SU-DHL-6 (cell line): ENCODE results near the gene GALNT12.

Source experiments
- H2AFZ ChIP-seq: fragments of 200-600 bp; sonication (generic); 2 replicates; pipeline ENCODE4 v1.6.1; 2014; ENCODE audit warnings: low read depth, mild to moderate bottlenecking, moderate library complexity, mixed read lengths, antibody characterized with exemption, low read length; ENCODE audit not compliant: severe bottlenecking
- H3F3A ChIP-seq: fragments of 200-600 bp; shearing (Covaris generic); 2 replicates; pipeline ENCODE4 v1.6.0; 2016; ENCODE audit warnings: antibody characterized with exemption, mild to moderate bottlenecking; ENCODE audit not compliant: insufficient read depth
- H3K27ac ChIP-seq: fragments of 200-600 bp; sonication (generic); 2 replicates; pipeline ENCODE4 v1.5.1; 2016; ENCODE audit warnings: low read depth, mild to moderate bottlenecking, low read length, moderate library complexity, mixed read lengths
- H3K27me3 ChIP-seq: fragments of 200-600 bp; sonication (generic), shearing (Covaris generic); 2 replicates; pipeline ENCODE4 v1.6.0; 2014; ENCODE audit warnings: mild to moderate bottlenecking, low read length
- H3K36me3 ChIP-seq: fragments of 200-600 bp; sonication (generic); 2 replicates; pipeline ENCODE4 v1.6.1; 2014; ENCODE audit warnings: mild to moderate bottlenecking, low read length, mixed read lengths
- H3K4me2 ChIP-seq: fragments of 300-600, 200-600 bp; shearing (Covaris generic), sonication (generic); 2 replicates; pipeline ENCODE4 v1.6.0; 2014; ENCODE audit warnings: low read length, low read depth, mild to moderate bottlenecking; ENCODE audit not compliant: poor library complexity, severe bottlenecking
- H3K4me3 ChIP-seq: fragments of 200-600 bp; sonication (generic); 2 replicates; pipeline ENCODE4 v1.5.1; 2014; ENCODE audit warnings: antibody characterized with exemption, low read length, mild to moderate bottlenecking, mixed read lengths; ENCODE audit not compliant: insufficient read depth, poor library complexity, severe bottlenecking
- H3K79me2 ChIP-seq: fragments of 200-600 bp; sonication (generic); 2 replicates; pipeline ENCODE4 v1.6.1; 2014; ENCODE audit warnings: mild to moderate bottlenecking, low read length, moderate library complexity; ENCODE audit not compliant: insufficient read depth
- H3K9ac ChIP-seq: fragments of 200-600 bp; sonication (generic); 2 replicates; pipeline ENCODE4 v1.7.0; 2014; ENCODE audit warnings: mild to moderate bottlenecking, low read length
- H3K9me2 ChIP-seq: fragments of 200-600 bp; sonication (generic); replicated peaks from 2 replicates; pipeline ENCODE4 v1.6.1; 2014; ENCODE audit warnings: low read length; ENCODE audit not compliant: insufficient read depth
- H3K9me3 ChIP-seq: fragments of 200-600 bp; sonication (generic); 2 replicates; pipeline ENCODE4 v1.6.1; 2014; ENCODE audit warnings: low read length, mixed read lengths; ENCODE audit not compliant: insufficient read depth
- H4K20me1 ChIP-seq: fragments of 200-600 bp; sonication (generic); 2 replicates; pipeline ENCODE4 v1.6.1; 2014; ENCODE audit warnings: low read depth, mild to moderate bottlenecking, antibody characterized with exemption, low read length, moderate library complexity, mixed read lengths
- CTCF ChIP-seq: fragments of 200-600 bp; sonication (generic); IDR thresholded peaks from one replicate; pipeline ENCODE4 v1.5.1; 2017; ENCODE audit warnings: antibody characterized with exemption, mild to moderate bottlenecking, low read length, moderate library complexity; ENCODE audit not compliant: insufficient read depth, poor library complexity, severe bottlenecking
- EZH2phosphoT487 ChIP-seq: fragments of 200-600 bp; sonication (generic), shearing (Covaris generic); conservative IDR thresholded peaks from 2 replicates; pipeline ENCODE4 v1.6.1; 2018; ENCODE audit warnings: mild to moderate bottlenecking, antibody characterized with exemption, low read length, moderate library complexity, mixed read lengths

The GALNT12 gene

DNA sequence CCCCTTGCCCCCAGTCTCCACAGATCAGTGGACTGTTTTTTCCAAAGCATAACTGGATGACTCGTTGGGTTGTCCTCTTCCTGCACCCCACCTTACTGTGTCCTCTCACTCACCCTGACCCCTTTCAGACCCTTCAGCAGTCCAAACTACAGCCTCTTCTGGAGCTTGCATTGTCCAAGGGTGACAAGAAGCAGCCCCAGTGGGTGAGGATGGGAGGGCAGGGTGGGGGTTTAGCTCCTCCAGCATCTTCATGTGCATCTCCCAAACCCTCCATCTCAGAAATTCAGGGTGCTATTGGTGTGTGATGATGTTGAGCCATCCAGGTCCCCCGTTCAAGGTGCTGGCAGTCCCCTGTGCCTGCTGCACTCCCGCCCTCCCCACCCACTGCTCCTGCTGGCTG, 73.9 kb downstream of the GALNT12 start:
- no peak overlapping the region for H3K27ac ChIP-seq
- no peaks in the 10 kb centered on the region for H3K9me3 ChIP-seq

DNA sequence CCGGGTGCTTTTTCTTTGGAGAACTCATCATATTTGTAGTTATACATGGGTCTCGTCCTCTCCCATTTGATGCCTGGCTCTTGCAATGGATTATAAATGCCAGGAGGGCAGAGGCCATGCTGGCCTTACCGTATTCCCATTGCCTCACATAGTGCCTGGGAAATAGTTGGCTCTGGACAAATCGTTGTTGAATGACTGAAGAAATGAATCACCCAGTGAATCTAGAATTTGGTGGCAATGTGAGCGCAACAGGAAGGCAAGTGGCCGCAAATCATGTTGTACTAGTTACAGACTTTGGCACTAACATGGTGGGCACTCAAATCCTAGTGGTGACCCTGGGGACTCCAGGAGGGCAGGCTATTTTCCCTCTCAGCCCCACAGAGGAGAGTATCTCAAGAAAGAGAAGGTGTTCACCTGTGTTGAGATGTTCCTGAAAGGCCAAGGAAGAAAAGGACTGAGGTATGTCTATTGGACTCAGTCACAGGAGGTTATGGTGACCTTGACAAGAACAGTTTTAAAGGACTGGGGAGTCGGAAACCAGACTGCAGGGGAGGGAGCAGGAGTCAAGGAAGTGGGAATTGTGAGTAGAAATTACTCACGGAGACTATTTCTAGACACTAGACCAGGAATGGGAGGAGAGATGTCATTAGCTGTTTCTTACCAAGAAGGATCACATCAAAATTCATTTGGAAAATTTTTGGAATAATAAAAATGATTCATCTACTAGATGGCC, 74.5 kb downstream of the GALNT12 start:
- Histone ChIP-seq H3K79me2 (no peaks in the 10 kb centered on the region), H3K9me3 (no peaks in the 10 kb centered on the region), H3K4me3 (no peak overlapping the region), H3F3A (no peaks in the 10 kb centered on the region), H3K9ac (no peak overlapping the region), H4K20me1 (no peaks in the 10 kb centered on the region), H3K4me2 (no peak overlapping the region), H2AFZ (no peak overlapping the region), H3K27ac (no peak overlapping the region), H3K27me3 (no peaks in the 10 kb centered on the region), H3K36me3 (no peaks in the 10 kb centered on the region), H3K9me2 (no peaks in the 10 kb centered on the region)
- TF ChIP-seq EZH2phosphoT487 (no peak), CTCF (no peak)

More for the DNA sequence above, 73.9 kb downstream of the GALNT12 start:
- Histone ChIP-seq H3K9me2 (no peaks in the 10 kb centered on the region), H3K79me2 (no peaks in the 10 kb centered on the region), H3K9ac (no peak overlapping the region), H3F3A (no peaks in the 10 kb centered on the region), H3K36me3 (no peaks in the 10 kb centered on the region), H4K20me1 (no peaks in the 10 kb centered on the region), H3K27me3 (no peaks in the 10 kb centered on the region), H3K4me2 (no peak overlapping the region), H2AFZ (no peak overlapping the region), H3K4me3 (no peak overlapping the region)
- TF ChIP-seq CTCF (no peak), EZH2phosphoT487 (no peak)

DNA sequence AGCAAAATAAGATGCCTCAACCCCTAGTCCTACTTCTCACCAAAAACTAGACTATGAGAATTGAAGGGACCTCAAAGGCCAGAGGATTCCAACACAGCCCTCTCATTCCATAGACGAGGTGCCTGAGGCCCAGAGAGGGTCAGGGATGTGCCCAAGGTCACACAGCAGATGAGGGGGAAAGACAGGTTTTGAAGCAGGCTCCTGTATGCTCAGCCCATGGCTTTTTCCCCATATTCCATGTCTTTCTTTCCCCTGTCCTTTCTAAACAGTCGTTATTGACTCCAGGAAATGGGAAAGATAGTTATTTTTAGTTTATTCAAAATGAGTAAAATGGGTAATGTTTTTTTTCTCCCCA, 75.1 kb downstream of the GALNT12 start:
- Histone ChIP-seq H3K27ac (no peak overlapping the region), H4K20me1 (no peaks in the 10 kb centered on the region), H3K4me2 (no peak overlapping the region), H3K9me2 (no peaks in the 10 kb centered on the region), H3K9ac (no peak overlapping the region), H3K4me3 (no peak overlapping the region), H2AFZ (no peak overlapping the region), H3F3A (no peaks in the 10 kb centered on the region), H3K27me3 (no peaks in the 10 kb centered on the region), H3K9me3 (no peaks in the 10 kb centered on the region), H3K36me3 (no peaks in the 10 kb centered on the region), H3K79me2 (no peaks in the 10 kb centered on the region)
- TF ChIP-seq EZH2phosphoT487, result no peak
- TF ChIP-seq CTCF, result no peak
